Trophoblast cell (in vitro differentiated cells and primary cell): ENCODE results near the gene SP140L.
A peak's percentile ranks its signal among the peaks of the same experiment; 100 is the strongest.
"Not testable (repeated sequence)": the region's sequence is repeated elsewhere in the genome, so short reads cannot be mapped to it uniquely, and the experiment has no call there.

Experiments
- DNase-seq, 2 donors: peaks; one replicate each; pipeline ENCODE4 v3.0.0-alpha.2; 2016
- H2AFZ ChIP-seq: 2 replicates; pipeline ENCODE4 v1.6.1; 2013; ENCODE audit warnings: low read length, moderate library complexity, mild to moderate bottlenecking; ENCODE audit not compliant: insufficient read depth, poor library complexity
- H2AK5ac ChIP-seq: 2 replicates; pipeline ENCODE4 v1.6.1; 2013; ENCODE audit warnings: mild to moderate bottlenecking, low read length
- H2BK120ac ChIP-seq: 2 replicates; pipeline ENCODE4 v1.6.1; 2013; ENCODE audit warnings: low read length, mild to moderate bottlenecking, moderate library complexity; ENCODE audit not compliant: insufficient read depth, poor library complexity
- H2BK12ac ChIP-seq: 2 replicates; pipeline ENCODE4 v1.6.1; 2013; ENCODE audit warnings: mild to moderate bottlenecking, low read length, moderate library complexity
- H2BK5ac ChIP-seq: 2 replicates; pipeline ENCODE4 v1.6.1; 2013; ENCODE audit warnings: low read length, low read depth, moderate library complexity, mild to moderate bottlenecking; ENCODE audit not compliant: poor library complexity
- H3K14ac ChIP-seq: 2 replicates; pipeline ENCODE4 v1.6.1; 2013; ENCODE audit warnings: mild to moderate bottlenecking, low read length
- H3K18ac ChIP-seq: 2 replicates; pipeline ENCODE4 v1.6.1; 2013; ENCODE audit warnings: mild to moderate bottlenecking, low read length
- H3K23ac ChIP-seq: 2 replicates; pipeline ENCODE4 v1.6.1; 2013; ENCODE audit warnings: low read length
- H3K27ac ChIP-seq: 2 replicates; pipeline ENCODE4 v1.5.1; 2013; ENCODE audit warnings: low read depth, mild to moderate bottlenecking, inconsistent platforms, low read length, moderate library complexity
- H3K27me3 ChIP-seq: 2 replicates; pipeline ENCODE4 v1.6.1; 2013; ENCODE audit warnings: inconsistent platforms, mild to moderate bottlenecking, low read length, moderate library complexity; ENCODE audit not compliant: insufficient read depth
- H3K36me3 ChIP-seq, 2 experiments: 1 replicate in 1 of 2; 2 replicates in 1 of 2; pipeline ENCODE4 v1.6.1; 2013; ENCODE audit warnings: low read length in 2 of 2, mild to moderate bottlenecking in 2 of 2, moderate library complexity in 1 of 2; ENCODE audit not compliant: insufficient read depth in 2 of 2, control insufficient read depth in 1 of 2
- H3K4ac ChIP-seq: 2 replicates; pipeline ENCODE4 v1.6.1; 2013; ENCODE audit warnings: low read depth, mild to moderate bottlenecking, low read length, moderate library complexity
- H3K4me1 ChIP-seq, 2 experiments: 1 replicate in 1 of 2; 2 replicates in 1 of 2; pipeline ENCODE4 v1.6.1; 2013; ENCODE audit warnings: low read length in 2 of 2, mild to moderate bottlenecking in 2 of 2, moderate library complexity in 1 of 2; ENCODE audit not compliant: insufficient read depth in 2 of 2, control insufficient read depth in 1 of 2
- H3K4me2 ChIP-seq: 2 replicates; pipeline ENCODE4 v1.6.1; 2013; ENCODE audit warnings: inconsistent platforms, mild to moderate bottlenecking, low read length, moderate library complexity
- H3K4me3 ChIP-seq: 2 replicates; pipeline ENCODE4 v1.5.1; 2013; ENCODE audit warnings: mild to moderate bottlenecking, low read depth, low read length, inconsistent platforms
- H3K79me1 ChIP-seq: one replicate; pipeline ENCODE4 v1.6.1; 2013; ENCODE audit warnings: low read length
- H3K79me2 ChIP-seq: 2 replicates; pipeline ENCODE4 v1.6.1; 2013; ENCODE audit warnings: low read length, mild to moderate bottlenecking; ENCODE audit not compliant: control insufficient read depth, insufficient read depth, poor library complexity
- H3K9ac ChIP-seq: 2 replicates; pipeline ENCODE4 v1.6.1; 2013; ENCODE audit warnings: mild to moderate bottlenecking, low read length
- H3K9me3 ChIP-seq: 2 replicates; pipeline ENCODE4 v1.6.1; 2013; ENCODE audit warnings: low read depth, mild to moderate bottlenecking, control low read depth, inconsistent platforms, low read length; ENCODE audit not compliant: insufficient read depth
- H4K12ac ChIP-seq: 2 replicates; pipeline ENCODE4 v1.6.1; 2013; ENCODE audit warnings: low read depth, mild to moderate bottlenecking, low read length, moderate library complexity
- H4K8ac ChIP-seq: 2 replicates; pipeline ENCODE4 v1.6.1; 2013; ENCODE audit warnings: low read depth, mild to moderate bottlenecking, low read length, moderate library complexity
- H4K91ac ChIP-seq: one replicate; pipeline ENCODE4 v1.6.1; 2013; ENCODE audit warnings: low read depth, mild to moderate bottlenecking, low read length, moderate library complexity
- WGBS: extraction: QIAGEN DNeasy Blood & Tissue Kit; methylation state at CpG from one replicate; pipeline ENCODE4 v1.1.7; 2013; ENCODE audit warnings: missing lambda C conversion rate; ENCODE audit not compliant: insufficient read length, insufficient coverage; ENCODE audit errors: extremely low coverage; 5-methylcytosine and 5-hydroxymethylcytosine counted together

The SP140L gene

GRCh38 chr2:230383453-230383852 is 56.5 kb downstream of the SP140L start:
- Histone ChIP-seq H3K79me1 (peaks cover 2% of the 10 kb centered on the region), H2BK120ac (no peak overlapping the region), H3K36me3 (no peaks in the 10 kb centered on the region), H3K9me3 (no peaks in the 10 kb centered on the region), H2BK12ac (no peak overlapping the region), H2AFZ (no peak overlapping the region), H3K14ac (no peak overlapping the region), H3K9ac (no peak overlapping the region), H4K91ac (no peak overlapping the region), H3K27ac (no peak overlapping the region), H3K18ac (no peak overlapping the region), H2AK5ac (no peak overlapping the region), H3K4me2 (no peak overlapping the region), H3K4ac (no peak overlapping the region), H4K8ac (no peak overlapping the region), H4K12ac (no peak overlapping the region), H3K79me2 (no peaks in the 10 kb centered on the region), H3K4me1 (no peaks in the 10 kb centered on the region), H2BK5ac (no peak overlapping the region), H3K4me3 (no peak overlapping the region), H3K27me3 (no peaks in the 10 kb centered on the region), H3K23ac (no peak overlapping the region)
- WGBS = no CpG with 5 or more reads among the region's 5 CpGs
- no peak for DNase-seq

GRCh38 chr2:230384986-230385385 is 58.0 kb downstream of the SP140L start:
- Histone ChIP-seq H3K4me3 (no peak overlapping the region), H3K23ac (no peak overlapping the region), H2BK12ac (no peak overlapping the region)

GRCh38 chr2:230394301-230394700 is 67.3 kb downstream of the SP140L start:
- no peak overlapping the region for H2BK5ac ChIP-seq
- no peak overlapping the region for H4K12ac ChIP-seq
- H3K4me1 ChIP-seq = no peaks in the 10 kb centered on the region
- no peak overlapping the region for H4K91ac ChIP-seq
- no peaks in the 10 kb centered on the region for H3K9me3 ChIP-seq
- H3K9ac ChIP-seq = no peak overlapping the region
- no peak overlapping the region for H3K4me2 ChIP-seq
- no CpG with 5 or more reads among the region's 2 CpGs for WGBS
- no peak overlapping the region for H3K23ac ChIP-seq
- H3K79me2 ChIP-seq = no peaks in the 10 kb centered on the region
- no peak overlapping the region for H3K4me3 ChIP-seq
- H3K4ac ChIP-seq = no peak overlapping the region
- H2AK5ac ChIP-seq = no peak overlapping the region
- H3K27ac ChIP-seq = no peak overlapping the region
- H3K14ac ChIP-seq = no peak overlapping the region
- no peaks in the 10 kb centered on the region for H3K27me3 ChIP-seq
- peak; percentile 51 to 77 for DNase-seq
- no peaks in the 10 kb centered on the region for H3K79me1 ChIP-seq
- no peak overlapping the region for H3K18ac ChIP-seq
- H2AFZ ChIP-seq = no peak overlapping the region
- no peaks in the 10 kb centered on the region for H3K36me3 ChIP-seq
- H2BK12ac ChIP-seq = no peak overlapping the region
- H2BK120ac ChIP-seq = no peak overlapping the region
- no peak overlapping the region for H4K8ac ChIP-seq

More at GRCh38 chr2:230384986-230385385, 58.0 kb downstream of the SP140L start:
- Histone ChIP-seq H3K9ac (no peak overlapping the region), H3K27me3 (no peaks in the 10 kb centered on the region), H2AFZ (no peak overlapping the region), H2BK120ac (no peak overlapping the region), H3K9me3 (no peaks in the 10 kb centered on the region), H4K91ac (no peak overlapping the region), H3K4me2 (no peak overlapping the region), H2AK5ac (no peak overlapping the region), H3K36me3 (no peaks in the 10 kb centered on the region), H2BK5ac (no peak overlapping the region), H3K14ac (no peak overlapping the region), H3K27ac (no peak overlapping the region), H4K12ac (no peak overlapping the region), H3K79me2 (no peaks in the 10 kb centered on the region), H3K18ac (no peak overlapping the region), H4K8ac (no peak overlapping the region), H3K79me1 (peaks cover 2% of the 10 kb centered on the region), H3K4me1 (no peaks in the 10 kb centered on the region), H3K4ac (no peak overlapping the region)
- DNase-seq = no peak
- WGBS = no CpG with 5 or more reads among the region's 6 CpGs

GRCh38 chr2:230398698-230399097 is 71.7 kb downstream of the SP140L start:
- H3K36me3 ChIP-seq, H2AK5ac ChIP-seq: not testable (repeated sequence)

More at GRCh38 chr2:230398698-230399097, 71.7 kb downstream of the SP140L start:
- not testable (repeated sequence) for H3K23ac ChIP-seq, H3K27me3 ChIP-seq, H3K4me2 ChIP-seq, H3K27ac ChIP-seq, H3K14ac ChIP-seq, H2BK120ac ChIP-seq, H3K4me1 ChIP-seq, H2BK12ac ChIP-seq, H4K8ac ChIP-seq, DNase-seq, H3K79me2 ChIP-seq, H3K79me1 ChIP-seq, H4K12ac ChIP-seq, H3K9ac ChIP-seq, H2BK5ac ChIP-seq, H3K18ac ChIP-seq, H3K9me3 ChIP-seq, H3K4ac ChIP-seq, H4K91ac ChIP-seq, H2AFZ ChIP-seq, H3K4me3 ChIP-seq
- WGBS = no CpG with 5 or more reads among the region's 6 CpGs
